Endothelial cell of umbilical vein (primary cell): ENCODE measurements around the gene NDUFV1.
"Not testable (repeated sequence)": the region's sequence is repeated elsewhere in the genome, so short reads cannot be mapped to it uniquely, and the experiment has no call there.

Experiments used
- CTCF ChIP-seq, 2 donors: IDR thresholded peaks; 1 replicate in 1 of 2; 2 replicates in 1 of 2; pipeline ENCODE4 v1.5.1; 2011; ENCODE audit warnings: low read length in 2 of 2, mild to moderate bottlenecking in 2 of 2, moderate library complexity in 2 of 2, control low read depth in 1 of 2, inconsistent platforms in 1 of 2, low read depth in 1 of 2; ENCODE audit not compliant: insufficient read depth in 1 of 2; ENCODE audit errors: extremely low read depth in 1 of 2
- EZH2 ChIP-seq: IDR thresholded peaks from 2 replicates; pipeline ENCODE4 v1.6.1; 2012; ENCODE audit warnings: borderline replicate concordance, low read depth, mild to moderate bottlenecking, moderate library complexity, low read length, inconsistent platforms; ENCODE audit not compliant: severe bottlenecking
- FOS ChIP-seq: IDR thresholded peaks from 2 replicates; pipeline ENCODE4 v1.6.1; 2011; ENCODE audit warnings: mild to moderate bottlenecking, low read length, moderate library complexity, borderline replicate concordance; ENCODE audit not compliant: insufficient read depth
- JUN ChIP-seq: IDR thresholded peaks from 2 replicates; pipeline ENCODE4 v1.6.1; 2011; ENCODE audit warnings: borderline replicate concordance, low read depth; ENCODE audit not compliant: insufficient read length, insufficient read depth
- MYC ChIP-seq: IDR thresholded peaks from one replicate; pipeline ENCODE4 v1.6.1; 2011; ENCODE audit warnings: mild to moderate bottlenecking, low read depth, low read length
- POLR2A ChIP-seq: IDR thresholded peaks from 2 replicates; pipeline ENCODE4 v1.6.1; 2012; ENCODE audit warnings: low read depth, mild to moderate bottlenecking, control low read depth, low read length
- POLR2AphosphoS5 ChIP-seq: IDR thresholded peaks from 2 replicates; pipeline ENCODE4 v1.6.1; 2012; ENCODE audit warnings: low read depth, mild to moderate bottlenecking, control low read depth, low read length, moderate library complexity; ENCODE audit not compliant: insufficient read depth
- TF ChIP-seq, protein P1 (sequence below): IDR thresholded peaks from 2 replicates; pipeline ENCODE4 v1.6.1; 2011; ENCODE audit not compliant: insufficient read depth, insufficient read length

- TF ChIP-seq POLR2AphosphoS5 (peak; percentile 68), FOS (peak; percentile 79), POLR2A (peak; percentile 40), JUN (peak; percentile 88)
- not testable (repeated sequence) for TF ChIP-seq CTCF (IDR thresholded peaks at IDR 0.05; ENCODE audit: extremely low read depth in 1 of 2, insufficient read depth in 1 of 2, low read depth in 1 of 2, low read length in 2 of 2); EZH2; MYC
- TF ChIP-seq, protein P1, sequence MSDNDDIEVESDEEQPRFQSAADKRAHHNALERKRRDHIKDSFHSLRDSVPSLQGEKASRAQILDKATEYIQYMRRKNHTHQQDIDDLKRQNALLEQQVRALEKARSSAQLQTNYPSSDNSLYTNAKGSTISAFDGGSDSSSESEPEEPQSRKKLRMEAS: not testable (repeated sequence)
Observed at GRCh38 chr11:67563705-67564114, 43.0 kb upstream of the NDUFV1 start.
